HG02981 (cell line): ENCODE results near the gene ZC3H10.
"Not testable (repeated sequence)": the region's sequence is repeated elsewhere in the genome, so short reads cannot be mapped to it uniquely, and the experiment has no call there.

Experiments used
- ATAC-seq: cut with Tn5 transposase; IDR thresholded peaks from one replicate; pipeline ENCODE4 v1.9.1; 2021; ENCODE audit warnings: mild to moderate bottlenecking, moderate library complexity; ENCODE audit not compliant: unreplicated experiment

Gene ZC3H10

DNA sequence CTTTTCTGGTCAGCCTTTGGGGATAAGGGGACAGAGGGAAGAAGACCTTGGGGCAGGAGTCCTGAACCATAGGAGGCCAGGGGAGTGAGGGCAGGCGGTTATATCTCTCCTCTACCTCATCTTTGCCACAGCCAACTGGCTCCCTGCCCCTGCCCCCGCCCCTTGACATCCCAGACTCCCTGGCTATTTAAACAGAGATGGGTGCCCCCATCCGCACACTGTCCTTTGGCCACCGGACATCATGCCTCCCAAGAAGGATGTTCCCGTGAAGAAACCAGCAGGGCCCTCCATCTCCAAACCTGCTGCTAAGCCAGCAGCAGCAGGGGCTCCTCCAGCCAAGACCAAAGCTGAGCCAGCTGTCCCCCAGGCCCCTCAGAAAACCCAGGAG lies 35.6 kb downstream of the ZC3H10 start:
- no peak for ATAC-seq

DNA sequence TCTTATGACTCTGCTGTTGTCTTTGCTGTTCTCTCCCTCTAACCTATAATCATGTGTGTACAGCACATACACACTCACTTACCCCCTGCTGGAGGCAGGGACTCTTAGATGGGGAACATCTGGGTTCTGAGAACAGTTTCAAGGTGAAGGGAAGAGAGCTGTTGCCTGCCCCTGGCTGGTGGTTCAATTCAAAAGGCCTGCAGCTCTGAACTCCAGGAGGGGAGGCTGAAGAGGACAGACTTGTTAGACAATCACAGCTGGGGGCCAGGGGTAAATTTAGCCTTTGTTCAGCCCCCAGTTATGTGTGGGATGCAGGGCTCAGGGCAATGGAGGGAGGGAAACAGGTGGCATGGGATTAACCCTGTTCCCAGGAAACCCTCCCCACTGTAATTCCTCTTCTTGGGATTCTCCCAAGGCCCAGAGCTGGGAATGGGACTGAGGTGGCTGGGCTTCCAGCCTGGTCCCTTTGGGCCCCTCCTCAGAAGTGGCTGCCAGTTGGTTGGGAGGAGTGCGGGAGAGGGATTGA lies 36.2 kb downstream of the ZC3H10 start:
- ATAC-seq, result no peak

DNA sequence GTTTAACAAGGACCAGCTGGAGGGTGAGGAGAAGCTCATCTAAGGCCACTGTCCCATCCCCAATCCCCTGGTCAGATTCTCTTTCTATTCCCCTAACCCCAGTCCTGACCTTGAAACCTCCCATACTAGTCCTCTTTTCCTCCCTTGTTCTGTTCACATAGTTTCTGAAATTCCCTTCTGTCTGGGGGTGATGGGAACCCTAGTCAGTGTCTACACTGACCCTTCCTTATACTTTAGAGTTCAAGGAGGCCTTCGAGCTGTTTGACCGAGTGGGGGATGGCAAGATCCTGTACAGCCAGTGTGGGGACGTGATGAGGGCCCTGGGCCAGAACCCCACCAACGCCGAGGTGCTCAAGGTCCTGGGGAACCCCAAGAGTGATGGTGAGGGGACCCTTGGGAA lies 36.8 kb downstream of the ZC3H10 start:
- no peak for ATAC-seq

DNA sequence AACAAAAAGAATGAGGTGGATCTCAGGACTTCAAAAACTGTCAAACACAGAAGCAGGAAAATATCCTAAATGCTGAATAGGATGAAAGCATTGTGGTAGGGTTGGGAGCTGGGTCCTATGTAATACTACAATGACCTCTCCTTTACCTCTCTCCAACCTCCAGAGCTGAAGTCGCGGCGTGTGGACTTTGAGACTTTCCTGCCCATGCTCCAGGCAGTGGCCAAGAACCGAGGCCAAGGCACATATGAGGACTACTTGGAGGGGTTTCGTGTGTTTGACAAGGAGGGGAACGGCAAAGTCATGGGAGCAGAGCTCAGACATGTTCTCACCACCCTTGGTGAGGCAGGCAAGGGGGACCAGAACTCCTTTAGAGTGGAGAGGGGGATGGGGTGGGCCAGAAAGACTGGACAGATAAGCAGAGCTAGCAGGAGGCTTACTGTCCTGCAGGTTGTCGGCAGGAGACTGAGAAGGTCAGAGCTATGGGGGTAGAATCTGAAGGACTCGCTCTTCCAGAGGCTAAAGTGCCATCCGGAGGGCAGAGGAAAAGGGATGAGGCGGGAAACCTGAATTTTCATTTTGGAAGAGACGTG lies 37.3 kb downstream of the ZC3H10 start:
- no peak for ATAC-seq

DNA sequence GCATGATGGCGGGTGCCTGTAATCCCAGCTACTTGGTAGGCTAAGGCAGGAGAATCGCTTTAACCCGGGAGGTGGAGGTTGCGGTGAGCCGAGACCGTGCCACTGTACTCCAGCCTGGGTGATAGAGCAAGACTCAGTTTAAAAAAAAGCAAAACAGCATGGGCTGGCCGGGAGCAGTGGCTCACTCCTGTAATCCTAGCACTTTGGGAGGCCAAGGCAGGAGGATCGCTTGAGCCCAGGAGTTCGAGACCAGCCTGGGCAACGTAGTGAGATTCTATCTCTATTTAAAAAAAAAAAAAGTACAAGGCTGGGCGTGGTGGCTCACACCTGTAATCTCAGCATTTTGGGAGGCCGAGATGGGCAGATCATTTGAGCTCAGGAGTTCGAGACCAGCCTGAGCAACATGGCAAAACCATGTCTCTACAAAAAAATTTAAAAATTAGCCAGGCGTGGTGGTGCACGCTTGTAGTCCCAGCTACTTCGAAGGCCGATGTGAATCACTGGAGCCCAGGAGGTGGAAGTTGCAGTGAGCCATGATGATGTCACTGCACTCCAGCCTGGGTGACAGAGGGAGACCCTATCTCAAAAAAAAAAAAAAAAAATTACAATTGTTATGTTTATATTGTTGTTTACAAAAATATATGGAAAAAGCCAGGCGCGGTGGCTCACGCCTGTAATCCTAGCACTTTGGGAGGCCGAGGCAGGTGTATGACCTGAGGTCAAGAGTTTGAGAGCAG lies 38.6 kb downstream of the ZC3H10 start:
- ATAC-seq, result not testable (repeated sequence)

DNA sequence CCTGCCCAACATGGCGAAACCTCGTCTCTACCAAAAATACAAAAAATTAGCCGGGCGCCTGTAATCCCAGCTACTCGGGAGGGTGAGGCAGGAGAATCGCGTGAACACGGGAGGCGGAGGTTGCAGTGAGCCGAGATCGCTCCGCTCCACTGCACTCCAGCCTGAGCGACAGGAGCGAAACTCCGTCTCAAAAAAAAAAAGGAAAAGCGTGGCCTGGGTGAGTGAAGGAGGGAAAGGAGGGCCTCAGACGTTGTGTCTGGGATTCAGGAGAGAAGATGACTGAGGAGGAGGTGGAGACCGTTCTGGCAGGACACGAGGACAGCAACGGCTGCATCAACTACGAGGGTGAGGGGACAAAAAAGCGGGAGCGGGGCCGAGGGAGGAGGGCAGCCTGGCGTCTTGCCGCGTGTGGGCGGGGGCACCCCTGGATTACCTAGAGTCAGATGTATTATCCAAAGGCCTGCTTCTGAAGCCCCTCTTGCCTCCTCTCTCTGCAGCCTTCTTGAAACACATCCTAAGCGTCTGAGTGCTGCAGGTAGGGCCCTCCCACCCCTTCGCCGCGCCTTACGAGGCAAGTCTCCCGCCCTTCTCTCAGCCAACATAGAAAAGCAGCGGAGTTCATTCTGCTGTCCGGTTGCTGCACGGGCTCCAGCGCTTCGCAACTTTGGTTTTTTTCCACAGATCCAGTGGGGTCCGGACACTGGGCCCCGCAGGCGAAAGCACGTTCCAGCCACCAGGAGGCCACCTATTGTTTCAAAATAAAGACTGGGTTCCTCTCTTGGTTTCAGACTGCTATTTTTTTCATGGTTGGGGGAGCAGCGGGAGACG lies 39.3 kb downstream of the ZC3H10 start:
- peak; percentile 36 for ATAC-seq

DNA sequence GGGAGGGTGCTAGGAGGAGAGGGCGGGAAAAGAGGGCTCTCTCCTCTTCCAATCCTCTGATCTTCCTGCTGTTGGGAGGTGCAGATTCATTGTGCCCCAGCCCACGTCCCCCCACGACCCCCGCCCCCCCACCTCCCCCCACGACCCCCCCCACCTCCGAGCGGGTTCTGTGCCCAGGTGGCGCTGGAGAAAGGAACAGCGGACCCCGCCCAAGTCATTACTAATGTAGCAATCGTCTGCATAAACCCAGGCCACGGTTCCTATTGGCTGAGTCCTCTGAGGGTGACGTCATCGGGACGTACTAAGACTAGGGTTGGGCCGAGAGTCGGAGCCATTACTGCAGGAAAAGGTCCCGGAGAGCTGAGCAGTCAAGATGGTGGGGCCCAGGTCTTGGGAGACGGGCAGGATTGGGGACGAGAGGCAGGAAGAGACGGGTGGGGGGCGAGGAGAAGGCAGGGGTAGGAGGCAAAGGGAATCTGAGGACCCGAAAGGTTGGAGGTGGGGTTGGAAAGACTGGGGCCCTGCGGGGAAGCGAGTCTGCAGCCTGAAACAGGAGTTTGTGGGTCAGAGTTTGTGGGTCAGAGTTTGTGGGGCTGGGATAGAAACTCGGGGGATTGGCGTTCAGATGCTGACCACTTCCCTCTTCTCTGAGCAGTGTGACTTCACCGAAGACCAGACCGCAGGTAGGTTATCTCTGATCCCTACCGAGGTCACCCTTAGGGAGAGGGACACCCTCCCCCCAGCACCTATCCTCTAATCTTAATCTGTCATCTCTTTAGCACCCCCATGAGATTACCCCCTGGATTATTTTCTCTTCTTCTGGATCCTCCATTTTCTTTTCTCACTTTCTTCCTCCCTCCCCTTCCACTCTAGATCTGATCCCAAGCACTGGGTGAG lies 40.2 kb downstream of the ZC3H10 start, which contains the start of gene MYL6:
Gene MYL6 (plus strand): TSS at position 331 of the 897 bp plus-strand sequence. CDS start 43 bp downstream, at position 374.
- ATAC-seq, result peak; percentile 82

DNA sequence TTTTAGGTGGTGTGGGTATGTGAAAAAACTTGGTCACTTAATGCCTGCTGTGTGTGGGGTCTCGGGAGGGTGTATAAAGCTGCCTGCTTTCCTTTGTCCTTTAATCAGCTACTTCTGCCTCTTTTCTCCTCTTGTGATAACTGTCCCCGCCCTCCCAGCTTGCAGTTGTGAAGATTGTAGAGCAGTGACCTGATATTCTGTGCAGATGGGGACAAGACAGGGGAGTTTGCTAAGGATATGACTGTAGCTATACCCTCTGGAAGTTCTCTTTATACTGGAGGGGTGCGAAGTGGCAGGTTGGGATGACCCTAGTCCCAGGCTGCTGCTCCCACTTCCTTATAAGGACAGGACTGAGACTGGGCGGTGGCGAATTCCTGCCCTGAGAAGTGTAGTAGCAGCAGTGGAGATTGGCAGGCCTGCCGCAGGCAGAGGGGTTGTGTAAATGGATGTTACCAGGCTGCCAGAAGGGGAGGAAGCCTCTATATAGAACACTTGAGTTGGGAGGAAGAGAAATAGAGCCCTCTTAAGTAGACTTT lies 40.9 kb downstream of the ZC3H10 start:
- no peak for ATAC-seq

DNA sequence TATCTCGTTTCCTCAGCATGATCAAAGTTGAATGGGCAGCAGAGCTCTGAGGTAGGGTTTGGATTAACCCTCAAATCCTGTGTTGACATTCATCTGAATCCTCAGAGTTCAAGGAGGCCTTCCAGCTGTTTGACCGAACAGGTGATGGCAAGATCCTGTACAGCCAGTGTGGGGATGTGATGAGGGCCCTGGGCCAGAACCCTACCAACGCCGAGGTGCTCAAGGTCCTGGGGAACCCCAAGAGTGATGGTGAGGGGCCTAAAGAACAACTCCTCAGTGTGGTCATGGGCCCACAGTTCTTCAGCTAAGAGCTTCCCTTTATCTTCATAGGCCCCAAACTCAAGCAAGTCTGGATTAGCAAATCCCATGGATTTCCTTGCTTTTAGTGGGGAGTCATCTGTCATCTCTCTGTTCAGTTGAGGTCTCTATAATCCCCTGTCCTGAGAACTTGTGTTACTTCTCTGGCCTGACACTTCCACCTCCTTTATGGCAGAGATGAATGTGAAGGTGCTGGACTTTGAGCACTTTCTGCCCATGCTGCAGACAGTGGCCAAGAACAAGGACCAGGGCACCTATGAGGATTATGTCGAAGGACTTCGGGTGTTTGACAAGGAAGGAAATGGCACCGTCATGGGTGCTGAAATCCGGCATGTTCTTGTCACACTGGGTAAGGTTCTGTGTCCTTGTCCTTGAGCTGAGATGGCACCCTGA lies 41.6 kb downstream of the ZC3H10 start:
- no peak for ATAC-seq

DNA sequence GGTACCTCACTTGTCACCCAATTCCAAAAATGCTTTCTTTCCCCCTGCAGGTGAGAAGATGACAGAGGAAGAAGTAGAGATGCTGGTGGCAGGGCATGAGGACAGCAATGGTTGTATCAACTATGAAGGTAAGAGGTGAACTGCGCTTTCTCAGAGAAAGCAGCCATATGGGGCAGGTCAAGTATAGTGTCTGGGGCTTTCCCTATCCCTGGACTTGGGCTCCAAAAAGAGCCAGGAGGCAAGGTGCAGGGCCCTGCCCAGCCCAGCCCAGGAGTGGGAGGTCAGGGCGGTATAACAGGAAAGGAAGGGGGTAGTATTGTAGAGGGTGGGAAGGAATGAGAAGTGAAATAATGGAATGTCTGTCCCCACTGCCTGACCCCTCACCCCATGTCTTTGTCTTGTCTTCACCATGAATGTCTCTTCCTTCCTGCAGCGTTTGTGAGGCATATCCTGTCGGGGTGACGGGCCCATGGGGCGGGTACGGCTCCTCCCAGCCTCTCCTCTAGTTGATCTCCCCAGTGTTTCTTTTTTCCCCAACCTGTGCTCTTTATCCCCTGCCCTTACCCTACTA lies 42.2 kb downstream of the ZC3H10 start:
- ATAC-seq, result no peak

DNA sequence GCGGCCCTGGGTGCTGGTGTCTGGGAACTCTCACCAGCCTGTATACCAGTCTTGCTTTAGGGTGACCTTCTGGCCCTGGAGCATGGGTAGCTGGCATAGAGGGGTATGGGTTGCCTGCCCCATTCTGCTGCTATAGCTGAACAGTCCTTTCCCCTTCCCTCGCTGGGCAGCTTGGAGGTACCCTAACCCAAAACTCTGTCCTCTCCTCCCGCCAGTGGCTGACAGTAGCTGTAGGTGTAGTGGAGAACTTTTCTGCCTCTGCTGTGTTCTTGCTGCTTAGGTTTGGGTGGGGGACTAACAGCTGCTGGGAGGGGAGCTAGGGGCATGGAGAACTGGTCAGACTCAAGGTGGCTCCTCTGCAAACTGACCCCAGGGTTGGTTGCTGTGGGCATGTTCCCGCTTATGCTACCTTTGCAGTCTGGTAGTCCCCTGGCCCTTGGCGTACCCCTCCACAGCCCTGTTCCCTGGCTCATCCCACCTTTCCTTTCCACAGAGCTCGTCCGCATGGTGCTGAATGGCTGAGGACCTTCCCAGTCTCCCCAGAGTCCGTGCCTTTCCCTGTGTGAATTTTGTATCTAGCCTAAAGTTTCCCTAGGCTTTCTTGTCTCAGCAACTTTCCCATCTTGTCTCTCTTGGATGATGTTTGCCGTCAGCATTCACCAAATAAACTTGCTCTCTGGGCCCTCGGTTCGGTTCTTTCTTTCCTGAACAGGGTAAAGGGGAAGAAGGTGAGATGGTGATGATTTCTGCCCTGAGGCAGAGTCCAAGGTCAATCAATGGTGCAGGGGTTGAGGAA lies 43.0 kb downstream of the ZC3H10 start:
- no peak for ATAC-seq

DNA sequence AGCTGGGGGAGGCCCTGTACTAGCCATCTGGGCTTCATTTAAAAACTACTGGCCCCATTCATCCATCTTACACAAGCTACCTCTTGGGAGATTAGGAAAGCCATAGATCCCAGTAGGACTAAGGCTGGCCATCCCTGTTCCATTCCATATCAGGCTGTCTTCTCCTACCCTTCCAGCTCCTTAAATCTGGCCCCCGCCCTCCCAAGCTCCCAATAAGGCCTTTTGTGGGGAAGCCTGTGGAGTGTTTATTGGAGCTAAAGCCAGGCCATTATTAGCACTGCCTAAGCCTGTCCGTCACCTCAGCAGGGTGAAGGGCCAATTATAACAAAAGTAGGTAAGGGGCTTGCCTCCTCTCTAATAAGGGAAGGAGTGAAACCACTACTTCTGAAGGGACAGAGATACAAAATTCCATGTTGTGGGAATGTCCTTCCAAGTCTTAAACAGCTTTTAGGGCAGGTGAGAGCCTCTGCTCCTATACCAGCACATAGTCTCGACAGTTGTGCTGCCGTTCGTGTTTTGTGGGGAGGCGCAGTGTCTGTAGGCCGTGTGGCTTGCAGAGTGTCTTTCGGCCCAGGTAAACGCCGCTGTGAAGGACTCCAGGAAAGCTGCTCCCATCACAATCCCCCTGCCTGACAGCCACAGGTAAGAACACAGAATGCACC lies 43.8 kb downstream of the ZC3H10 start:
- ATAC-seq, result no peak

DNA sequence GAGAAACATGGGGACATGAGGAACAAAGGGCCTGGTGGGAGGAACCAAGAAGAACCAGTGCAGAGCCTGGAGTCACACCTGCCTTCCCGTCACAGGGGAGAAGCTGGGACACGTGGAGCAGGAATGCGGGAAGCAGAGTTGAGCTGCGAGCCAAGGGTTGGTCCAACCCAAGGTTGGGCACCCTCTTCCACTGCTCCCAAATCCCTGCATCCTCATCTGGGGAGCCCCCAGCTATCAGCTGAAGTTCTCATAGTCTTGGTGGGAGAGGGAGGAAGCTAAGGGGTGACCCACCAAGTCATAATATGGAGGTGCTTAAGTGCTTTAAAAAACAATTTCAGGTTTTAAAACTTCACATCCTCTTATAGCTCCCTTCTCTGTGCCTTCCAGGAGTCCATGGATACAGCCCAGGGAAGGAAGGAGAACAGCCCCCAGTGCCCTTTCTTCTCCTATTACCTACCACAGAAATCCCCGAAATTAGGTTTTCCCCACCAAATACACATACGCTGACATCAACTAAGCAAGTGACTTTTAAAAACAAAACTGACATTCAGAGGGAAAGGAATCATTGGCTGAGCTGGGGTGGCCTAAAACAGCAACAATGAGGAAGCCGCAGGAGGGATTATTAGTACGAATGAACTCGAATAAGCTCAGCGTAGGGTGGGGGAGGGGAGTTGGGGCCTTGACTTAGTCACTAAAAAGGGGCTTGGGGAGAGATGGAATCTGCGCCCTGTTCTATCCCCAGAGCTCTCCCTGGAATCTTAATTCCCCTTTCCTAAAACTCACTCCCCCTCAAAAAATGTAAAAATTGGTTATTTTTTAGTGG lies 44.6 kb downstream of the ZC3H10 start:
- ATAC-seq, result no peak

DNA sequence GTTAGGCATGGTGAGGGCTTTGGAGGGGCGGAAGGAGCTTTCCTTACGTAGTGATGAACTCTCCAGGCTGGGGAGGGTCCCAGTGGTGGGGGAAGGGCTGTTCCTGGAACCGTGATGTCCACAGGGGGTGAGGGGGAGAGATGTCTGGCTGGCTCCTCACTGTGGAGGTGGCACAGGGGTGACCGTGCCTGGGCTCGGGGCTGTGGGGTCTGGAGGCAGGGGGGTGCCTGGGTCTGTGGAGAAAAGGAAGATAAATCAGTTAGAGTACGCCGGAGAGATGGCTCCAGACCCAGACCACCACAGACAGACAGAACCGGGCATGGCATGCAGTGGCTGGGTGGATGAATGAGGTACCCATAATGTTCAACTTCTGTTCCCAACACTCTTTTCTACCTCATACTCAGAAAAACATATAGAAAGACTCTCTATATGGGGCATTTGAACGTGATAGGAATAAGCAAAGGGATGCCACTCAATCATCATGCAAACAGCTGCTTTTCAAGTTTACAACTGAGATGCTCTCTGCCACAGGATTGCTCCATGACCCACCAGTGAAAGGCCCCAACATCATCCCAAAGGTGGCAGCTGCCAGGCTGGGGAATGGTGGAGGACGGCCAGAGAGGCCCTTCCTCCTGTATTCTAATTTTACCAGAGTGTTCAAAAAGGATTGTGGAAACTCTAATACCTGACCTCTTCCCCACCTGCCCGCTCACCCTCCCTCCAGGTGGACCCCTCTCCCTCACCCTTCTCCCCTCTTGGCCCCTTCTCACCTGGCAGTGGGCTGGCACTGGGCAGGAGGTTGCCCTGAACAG lies 45.7 kb downstream of the ZC3H10 start:
- no peak for ATAC-seq

DNA sequence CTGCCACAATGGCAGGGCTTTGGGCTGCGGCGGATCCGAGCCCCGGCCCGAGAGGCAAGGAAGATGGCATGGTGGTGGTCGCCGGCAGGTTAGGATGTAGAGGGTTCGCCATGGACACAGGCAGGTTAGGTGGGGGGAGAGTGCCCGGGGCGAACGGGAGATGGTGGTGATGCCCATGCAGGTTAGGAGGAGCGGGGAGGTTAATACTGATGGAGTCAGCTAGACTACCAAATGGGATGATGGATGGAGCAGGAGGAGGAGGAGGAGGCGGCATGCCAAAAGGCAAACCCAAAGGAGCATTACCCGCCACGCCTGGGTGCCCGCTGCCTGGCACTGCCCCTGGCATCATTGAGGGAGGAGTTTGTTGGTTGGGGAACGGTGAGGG lies 46.3 kb downstream of the ZC3H10 start:
- ATAC-seq, result no peak

DNA sequence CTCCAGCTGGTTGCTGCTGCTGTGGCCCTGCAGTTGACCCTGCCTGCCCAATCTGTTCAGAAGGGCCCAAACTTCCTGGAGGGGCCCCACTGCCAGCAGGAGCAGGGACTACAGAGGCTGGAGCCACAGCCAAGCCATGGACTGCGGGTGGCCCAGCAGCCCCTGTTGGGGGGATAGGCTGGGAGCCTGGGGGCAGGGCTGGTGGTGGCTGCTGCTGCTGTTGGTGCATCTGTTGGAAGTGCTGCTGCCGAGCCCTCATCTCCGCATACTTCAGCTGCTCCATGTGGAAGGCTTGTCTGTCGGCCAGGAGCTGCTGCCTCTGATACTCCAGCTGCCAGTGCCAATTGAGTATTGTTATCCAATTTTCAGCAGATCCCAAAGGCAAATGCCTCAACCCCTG lies 47.3 kb downstream of the ZC3H10 start:
- ATAC-seq, result no peak
